Measurements from ENCODE around the gene LONP2.
"Not testable (repeated sequence)": the region's sequence is repeated elsewhere in the genome, so short reads cannot be mapped to it uniquely, and the experiment has no call there.

Gene LONP2

DNA sequence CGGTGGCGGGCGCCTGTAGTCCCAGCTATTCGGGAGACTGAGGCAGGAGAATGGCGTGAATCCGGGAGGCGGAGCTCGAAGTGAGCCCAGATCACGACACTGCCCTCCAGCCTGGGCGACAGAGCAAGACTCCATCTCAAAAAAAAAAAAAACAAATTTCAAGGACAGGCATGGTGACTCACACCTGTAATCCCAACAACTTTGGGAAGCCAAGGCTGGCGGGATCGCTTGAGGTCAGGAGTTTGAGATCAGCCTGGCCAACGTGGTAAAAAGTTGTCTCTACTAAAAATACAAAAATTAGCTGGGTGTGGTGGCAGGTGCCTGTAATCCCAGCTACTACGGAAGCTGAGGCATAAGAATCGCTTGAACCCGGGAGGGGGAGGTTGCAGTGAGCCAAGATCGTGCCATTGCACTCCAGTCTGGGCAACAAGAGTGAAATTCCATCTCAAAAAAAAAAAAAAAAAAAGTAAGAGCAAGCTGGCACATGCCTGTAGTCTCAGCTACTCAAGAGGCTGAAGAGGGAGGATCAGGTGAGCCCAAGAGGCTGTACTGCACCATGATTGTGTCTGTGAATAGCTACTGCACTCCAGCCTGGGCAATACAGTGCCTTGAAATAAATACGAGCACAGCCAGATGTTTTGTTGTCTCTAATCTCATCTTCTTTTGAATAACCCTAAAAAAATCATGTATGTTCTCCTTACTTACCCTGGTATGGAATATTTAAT, 126.7 kb downstream of the LONP2 start:
- DNase-seq, result not testable (repeated sequence)

DNA sequence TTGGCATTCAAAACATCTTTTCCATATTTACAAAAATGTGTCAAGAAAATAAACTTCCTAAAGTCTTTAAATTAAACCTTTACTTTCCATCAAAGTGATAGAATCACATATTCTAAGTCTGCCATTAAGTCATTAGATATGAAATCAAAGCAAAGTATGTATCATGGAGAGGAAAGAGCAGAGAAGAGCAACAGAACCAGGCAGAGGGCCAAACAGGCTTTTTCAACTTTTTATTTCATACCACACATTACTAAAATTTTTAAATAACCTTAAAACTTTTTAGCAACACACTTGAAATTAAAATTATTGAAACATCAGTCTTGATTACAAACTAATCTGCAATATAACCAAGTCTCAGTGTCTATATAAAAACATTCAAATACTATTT, 127.3 kb downstream of the LONP2 start:
- DNase-seq, result peak; percentile 34

GRCh38 chr16:48372744-48373143, 128.6 kb downstream of the LONP2 start:
- no peak for DNase-seq

- peak; percentile 18 for DNase-seq
Measured at GRCh38 chr16:48373258-48374029, 129.3 kb downstream of the LONP2 start.

DNA sequence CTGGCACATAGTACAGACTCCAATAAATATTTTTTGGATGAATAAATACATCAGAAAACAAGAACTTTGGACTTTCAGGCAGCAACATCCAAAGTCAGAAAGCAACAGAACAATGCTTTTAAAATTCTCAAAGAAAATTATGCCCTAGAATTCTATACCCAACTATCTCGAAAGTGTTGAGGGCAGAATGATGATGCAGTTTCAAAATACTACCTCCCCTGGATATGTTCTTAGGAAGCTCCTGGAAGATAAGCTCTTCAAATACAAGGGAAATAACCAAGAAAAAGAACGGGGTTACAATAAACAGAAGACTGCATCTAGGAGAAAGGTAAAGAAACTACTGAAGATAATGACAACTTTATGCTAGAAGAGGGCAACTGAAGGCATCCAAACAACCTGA, 130.2 kb downstream of the LONP2 start:
- DNase-seq, result no peak

- not testable (repeated sequence) for DNase-seq
Measured at GRCh38 chr16:48377301-48377700, 133.2 kb downstream of the LONP2 start.

GRCh38 chr16:48378276-48378675, 134.2 kb downstream of the LONP2 start:
- DNase-seq, result no peak

- no peak for DNase-seq
Measured at GRCh38 chr16:48378836-48379235, 134.7 kb downstream of the LONP2 start.

- peak; percentile 30 for DNase-seq
Measured at GRCh38 chr16:48381201-48381600, 137.1 kb downstream of the LONP2 start.

DNA sequence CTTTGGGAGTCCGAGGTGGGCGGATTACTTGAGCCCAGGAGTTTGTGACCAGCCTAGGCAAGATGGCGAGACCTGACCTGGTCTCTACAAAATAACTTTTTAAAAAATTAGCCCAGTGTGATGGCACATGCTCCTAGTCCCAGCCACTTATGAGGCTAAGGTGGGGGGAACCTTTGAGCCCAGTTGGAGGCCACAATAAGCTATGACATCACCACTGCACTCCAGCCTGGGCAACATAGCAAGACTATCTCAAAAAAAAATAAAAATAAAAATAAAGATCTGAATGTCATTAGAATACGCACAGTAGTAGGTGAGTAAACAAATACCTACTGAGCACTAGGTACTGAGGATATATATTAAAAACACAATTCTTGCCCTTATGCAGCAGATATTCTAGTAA, 138.0 kb downstream of the LONP2 start:
- DNase-seq, result no peak

DNA sequence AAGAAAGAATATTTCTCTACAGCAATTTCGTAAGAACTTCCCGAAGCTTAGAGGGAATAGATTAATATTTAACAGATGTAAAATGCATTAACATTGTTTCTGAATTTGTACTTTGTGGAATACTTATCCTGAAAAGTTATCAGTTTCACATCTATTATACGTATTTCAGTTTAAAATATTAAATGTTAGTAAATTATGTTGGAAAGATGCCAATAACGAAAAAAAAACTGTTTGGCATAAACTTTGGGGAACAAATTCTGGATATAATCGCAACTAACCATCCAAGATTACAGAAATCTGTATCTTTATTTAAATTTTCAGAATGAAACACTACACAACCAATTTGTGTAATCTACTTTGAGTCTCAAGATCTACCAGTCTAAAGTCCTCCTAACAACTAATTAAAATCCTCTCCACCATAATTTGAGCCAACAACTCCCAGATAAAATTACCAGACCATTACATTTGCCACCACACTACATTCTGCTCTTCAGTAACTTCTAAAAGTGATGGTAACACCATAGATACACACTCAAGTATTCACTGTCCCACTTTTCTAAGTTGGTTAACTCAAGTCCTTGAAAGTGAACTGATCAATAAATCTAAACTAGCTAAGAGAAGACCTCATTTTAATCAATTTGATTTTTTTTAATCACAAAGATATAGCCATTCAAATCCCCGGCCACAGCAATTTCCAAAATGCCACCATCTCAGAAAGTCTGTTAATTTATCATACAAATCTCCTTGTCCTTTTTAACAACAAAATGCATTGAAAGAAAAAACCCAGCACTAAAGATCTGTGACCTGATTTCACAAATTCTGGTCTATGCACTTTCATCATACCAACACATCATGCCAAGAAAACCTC, 139.1 kb downstream of the LONP2 start:
- no peak for DNase-seq

GRCh38 chr16:48383877-48384519, 139.9 kb downstream of the LONP2 start:
- DNase-seq, result peak; percentile 30

DNA sequence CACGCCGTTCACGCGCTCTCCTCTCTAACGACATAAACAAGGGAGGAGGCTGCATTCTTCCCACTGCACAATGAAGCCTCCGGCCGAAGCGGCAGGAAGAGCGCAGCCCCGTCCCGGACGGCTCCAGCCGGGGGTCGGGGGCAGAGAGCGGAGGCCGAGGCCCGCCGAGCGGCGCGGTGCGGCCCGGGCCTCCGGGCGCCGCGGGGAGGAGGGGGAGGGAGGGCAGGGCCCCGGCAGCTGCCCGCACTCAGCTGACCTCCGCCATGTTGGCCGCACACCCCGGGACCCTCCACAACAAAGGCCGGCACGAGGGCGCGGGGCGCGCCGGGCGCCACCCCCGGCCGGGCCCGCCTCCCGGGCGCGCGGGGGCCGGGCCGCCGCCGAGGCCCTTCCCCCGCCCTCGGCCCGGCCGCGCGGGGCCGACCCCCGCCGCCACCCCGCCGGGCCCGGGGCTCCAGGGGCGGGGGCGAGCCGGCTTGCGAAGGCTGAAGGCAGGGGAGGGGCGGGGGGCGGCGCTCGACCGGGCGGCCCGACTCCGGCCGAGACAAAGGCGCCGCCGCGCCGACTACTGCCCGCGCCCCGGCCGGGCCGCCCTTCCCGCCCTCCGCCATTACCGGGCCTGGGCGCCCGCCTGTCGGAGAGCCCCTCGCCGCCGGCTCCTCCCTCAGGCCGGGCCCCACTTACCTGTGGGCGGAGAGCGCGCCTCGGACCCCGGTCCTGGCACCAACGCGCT, 140.6 kb downstream of the LONP2 start:
- peak; percentile 46 for DNase-seq

- DNase-seq, result peak; percentile 89
Measured at GRCh38 chr16:48385253-48386150, 141.4 kb downstream of the LONP2 start, which contains the start of gene SIAH1. TSS of gene SIAH1 (minus strand) at chr16:48385413. CDS start at chr16:48362428, 22,985 bp downstream.

- DNase-seq, result no peak
Measured at GRCh38 chr16:48386559-48387312, 142.6 kb downstream of the LONP2 start.

- no peak for DNase-seq
Measured at GRCh38 chr16:48392407-48392806, 148.3 kb downstream of the LONP2 start.

GRCh38 chr16:48393485-48394354, 149.6 kb downstream of the LONP2 start:
- DNase-seq, result peak; percentile 82

GRCh38 chr16:48394355-48394703, 150.2 kb downstream of the LONP2 start:
- peak; percentile 26 for DNase-seq

- DNase-seq, result no peak
Measured at GRCh38 chr16:48395375-48395774, 151.3 kb downstream of the LONP2 start.
